GM21528 (cell line): Measurements from ENCODE around the gene STX18.
"Not testable (repeated sequence)": the region's sequence is repeated elsewhere in the genome, so short reads cannot be mapped to it uniquely, and the experiment has no call there.

Source experiments
- ATAC-seq: cut with Tn5 transposase; IDR thresholded peaks from one replicate; pipeline ENCODE4 v1.9.1; 2021; ENCODE audit warnings: mild to moderate bottlenecking, moderate library complexity; ENCODE audit not compliant: unreplicated experiment, low FRiP score

Gene STX18

DNA sequence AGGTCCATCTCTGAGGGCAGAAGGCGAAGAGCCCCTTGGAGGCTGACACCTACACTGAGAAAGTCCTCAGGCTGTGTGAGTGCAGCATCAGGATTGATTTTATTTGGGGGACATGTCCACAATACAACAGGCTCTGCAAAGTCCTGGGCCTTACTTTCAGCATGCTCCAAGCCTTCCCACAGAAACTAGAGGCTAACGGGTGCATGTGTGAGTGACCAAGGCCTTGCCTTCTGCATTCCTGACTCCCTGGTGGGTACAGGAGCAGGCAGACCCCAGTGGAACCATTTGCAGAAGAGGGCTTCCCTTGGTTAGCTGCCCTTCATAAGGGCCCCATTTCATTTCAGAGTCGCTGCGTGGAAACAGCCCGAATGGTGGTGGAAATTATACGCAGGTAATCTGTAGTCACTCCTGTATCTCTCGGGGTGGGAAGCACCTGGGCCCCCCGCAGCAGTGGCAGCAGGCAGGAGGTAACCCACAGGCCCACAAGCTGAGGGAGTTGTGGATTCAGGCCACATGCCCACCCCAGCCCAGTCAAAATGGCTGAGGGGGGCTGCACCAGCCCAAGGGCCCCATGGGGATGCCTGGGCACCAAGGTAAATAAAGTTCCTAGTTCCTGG lies 117.2 kb downstream of the STX18 start:
- ATAC-seq = no peak

DNA sequence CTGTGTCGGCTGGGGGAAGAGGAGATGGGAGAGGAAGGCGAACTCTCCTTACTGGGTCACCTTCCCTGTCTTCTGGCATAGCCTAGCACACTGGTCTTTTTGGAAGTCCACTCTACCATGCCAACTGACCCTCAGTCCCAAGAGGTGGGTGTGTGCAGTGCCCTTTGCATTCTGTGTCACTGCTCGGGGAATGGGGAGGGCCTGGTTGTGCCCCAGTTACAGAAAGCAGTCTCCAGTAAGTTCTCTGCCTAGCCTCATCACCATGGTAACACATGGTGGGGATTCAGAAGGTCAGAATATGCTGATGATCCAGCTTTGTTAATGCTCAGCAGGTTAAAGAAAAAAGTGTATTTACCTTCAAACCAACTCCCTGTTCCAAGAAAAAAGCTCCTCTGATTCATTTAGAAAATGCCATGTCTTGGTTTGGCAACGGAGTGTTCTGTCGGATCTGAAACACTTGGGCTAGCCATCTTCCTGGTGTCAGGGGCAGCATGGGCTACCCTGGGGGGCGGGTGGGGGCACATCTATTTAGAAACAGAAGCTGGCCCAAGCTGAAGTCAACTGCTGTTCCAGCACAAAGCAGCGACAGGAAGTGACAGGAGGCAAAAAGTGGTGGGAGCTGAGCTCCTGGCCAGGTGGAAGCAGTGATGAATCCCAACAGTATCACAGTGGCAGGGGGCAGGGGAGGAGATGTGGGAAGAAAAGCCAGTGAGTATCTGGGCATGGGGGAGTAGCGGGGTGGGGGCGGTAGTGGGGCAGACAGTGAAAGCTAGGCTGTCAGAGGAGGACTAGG lies 117.9 kb downstream of the STX18 start:
- no peak for ATAC-seq

DNA sequence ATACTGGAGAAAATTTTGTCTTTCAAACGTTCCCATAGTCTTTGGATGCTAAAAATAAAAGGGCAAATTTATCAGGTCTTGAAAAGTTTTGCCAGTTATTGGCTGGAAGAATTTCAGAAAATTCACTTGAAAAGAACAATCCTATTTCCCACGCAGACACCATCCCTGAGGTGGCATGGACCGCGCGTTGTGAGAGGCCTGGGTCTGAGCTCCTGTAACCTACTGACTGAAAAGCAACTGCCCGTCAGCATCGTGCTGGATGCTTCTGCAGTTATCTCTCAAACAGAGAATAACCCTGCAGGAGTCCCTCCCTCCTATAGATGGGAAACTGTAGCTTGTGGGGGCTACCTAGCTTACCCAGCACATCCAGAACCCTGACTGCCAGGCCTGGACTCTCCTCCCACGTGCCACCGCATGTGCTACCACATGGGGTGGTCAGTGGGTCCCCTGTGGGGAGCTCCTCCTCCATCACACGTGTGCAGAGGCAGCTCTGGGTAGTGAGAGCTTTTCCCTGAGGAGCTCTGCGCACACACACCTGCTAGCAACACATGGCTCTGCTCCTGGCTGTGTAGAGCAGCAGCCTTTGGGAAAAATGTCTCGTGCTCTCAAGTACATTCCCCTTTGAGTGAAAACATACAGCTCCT lies 118.9 kb downstream of the STX18 start:
- ATAC-seq = no peak

GRCh38 chr4:4422117-4422516 lies 119.7 kb downstream of the STX18 start:
- ATAC-seq = not testable (repeated sequence)

GRCh38 chr4:4421356-4421755 lies 120.5 kb downstream of the STX18 start:
- ATAC-seq = no peak

DNA sequence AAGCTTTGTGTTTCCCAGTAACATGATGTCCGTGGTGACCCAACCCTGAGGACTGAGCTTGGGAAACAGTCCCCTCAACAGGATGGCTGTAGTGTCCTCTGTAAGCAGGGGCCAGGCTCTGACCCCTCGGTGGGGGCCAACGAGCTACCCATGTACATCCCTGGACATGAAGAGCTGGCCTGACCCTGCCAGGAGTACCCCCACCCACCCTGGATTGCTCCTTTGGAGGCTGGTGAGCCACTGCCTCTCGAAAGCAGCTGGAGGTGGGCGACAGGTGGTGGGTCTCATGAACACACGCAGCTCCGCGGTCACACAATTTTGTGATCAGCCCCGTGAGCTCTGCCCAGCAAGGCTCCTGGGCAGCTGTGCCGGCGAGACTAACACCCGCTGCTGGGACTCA lies 121.4 kb downstream of the STX18 start:
- no peak for ATAC-seq

- no peak for ATAC-seq
Observed at GRCh38 chr4:4419896-4420295, 122.0 kb downstream of the STX18 start.

DNA sequence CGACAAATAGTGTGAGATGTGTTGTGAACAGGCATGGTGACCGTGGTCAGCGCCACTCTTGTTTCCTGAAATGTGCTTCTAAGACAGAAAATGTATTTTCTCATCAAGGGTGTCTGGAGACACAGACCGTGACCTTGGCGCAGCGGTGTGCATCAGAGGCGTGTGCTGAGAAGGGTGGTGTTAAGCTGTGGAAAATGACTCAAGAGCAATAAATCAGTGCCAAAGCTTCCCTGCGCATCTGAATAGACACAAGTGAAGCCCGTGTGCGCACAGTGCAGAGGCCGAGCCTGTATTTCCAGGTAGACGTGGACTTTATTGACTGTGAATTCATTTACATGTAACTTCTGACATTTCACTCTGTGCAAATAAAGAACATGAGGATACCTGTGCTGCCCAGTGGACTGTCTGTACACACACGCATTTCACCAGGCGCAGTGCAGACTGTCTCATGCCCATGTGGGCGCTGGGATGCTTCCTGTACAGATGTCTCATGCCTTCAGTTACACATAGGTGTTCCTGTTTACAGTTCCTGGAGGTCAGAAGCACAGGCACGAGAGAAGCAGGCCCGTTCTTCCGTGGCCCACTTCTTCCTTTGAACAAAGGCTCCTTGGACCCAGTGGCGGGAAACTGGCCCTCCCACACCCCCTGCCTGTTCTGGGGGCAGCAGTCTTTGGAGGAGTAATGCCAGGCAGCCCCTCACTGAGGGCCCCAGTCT lies 123.0 kb downstream of the STX18 start:
- no peak for ATAC-seq

DNA sequence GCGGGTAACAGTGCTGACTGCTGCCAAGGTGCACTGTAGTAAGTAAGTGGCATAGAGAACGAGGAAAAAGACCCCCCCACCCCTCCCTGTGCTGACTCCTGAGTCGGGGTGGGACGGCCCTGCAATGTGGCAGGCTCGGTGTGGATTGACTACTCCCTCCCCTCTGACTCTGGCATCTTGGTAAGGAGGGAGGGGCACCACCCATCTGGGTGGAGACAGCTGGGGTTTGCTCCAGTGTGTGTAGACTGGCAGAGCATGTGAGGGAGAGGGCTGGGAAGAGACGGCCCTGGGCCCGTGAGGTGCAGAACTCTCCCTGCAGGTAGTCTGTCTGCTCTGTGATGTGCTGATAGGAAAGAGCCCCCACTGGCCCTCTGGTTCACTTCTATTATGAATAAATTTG lies 124.0 kb downstream of the STX18 start:
- no peak for ATAC-seq

DNA sequence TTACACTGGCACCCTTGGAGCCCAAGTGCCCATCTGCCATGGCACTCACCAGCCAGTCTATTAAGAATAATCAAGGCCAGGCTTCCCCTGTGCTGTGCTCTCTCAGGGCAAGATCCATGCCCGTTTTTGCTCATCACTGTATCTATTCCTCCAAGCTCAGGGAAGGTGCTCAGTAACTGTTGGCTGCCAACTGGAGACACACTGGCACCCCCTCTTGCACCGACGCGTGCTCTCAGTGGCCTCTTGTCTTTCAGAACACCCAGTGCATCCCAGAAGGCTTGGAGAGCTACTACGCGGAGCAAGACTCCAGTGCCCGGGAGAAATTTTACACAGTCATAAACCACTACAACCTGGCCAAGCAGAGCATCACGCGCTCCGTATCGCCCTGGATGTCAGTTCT lies 124.9 kb downstream of the STX18 start:
- no peak for ATAC-seq

- ATAC-seq = no peak
Observed at GRCh38 chr4:4415806-4416805, 125.7 kb downstream of the STX18 start.

DNA sequence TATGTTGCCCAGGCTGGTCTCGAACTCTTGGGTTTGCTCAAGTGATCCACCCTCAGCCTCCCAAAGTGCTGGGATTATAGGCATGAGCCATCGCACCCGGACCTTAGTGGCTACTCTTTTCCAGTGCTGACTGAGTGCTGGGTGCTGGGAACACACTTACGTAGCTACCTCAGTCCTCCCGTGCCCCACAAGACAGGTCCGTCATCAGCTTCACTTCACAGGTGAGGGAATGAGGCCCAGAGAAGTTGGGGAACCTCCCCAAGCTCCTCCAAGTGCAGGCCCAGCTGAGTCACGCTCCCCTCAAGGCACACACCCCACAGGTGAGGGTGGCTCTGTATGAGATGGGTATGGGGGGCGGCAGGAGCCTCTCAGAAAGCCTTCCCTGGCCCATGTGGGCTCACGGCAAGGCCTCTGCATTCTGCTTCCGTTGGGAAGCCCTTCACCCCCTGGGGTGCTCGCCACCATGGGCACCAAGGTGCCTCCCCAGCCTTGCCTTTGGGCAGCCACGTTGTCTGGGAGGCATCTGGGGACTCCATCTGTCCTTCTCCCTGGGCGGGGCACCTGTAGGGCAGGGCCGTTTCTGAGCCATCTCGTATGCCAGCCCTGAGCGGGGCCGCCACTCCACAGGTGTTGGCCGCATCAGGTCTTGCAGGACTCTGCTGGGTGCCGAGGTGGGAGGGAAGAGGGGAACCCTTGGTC lies 126.6 kb downstream of the STX18 start:
- ATAC-seq = no peak

GRCh38 chr4:4413806-4414205 lies 128.0 kb downstream of the STX18 start:
- no peak for ATAC-seq

- no peak for ATAC-seq
Observed at GRCh38 chr4:4413373-4413725, 128.5 kb downstream of the STX18 start.

DNA sequence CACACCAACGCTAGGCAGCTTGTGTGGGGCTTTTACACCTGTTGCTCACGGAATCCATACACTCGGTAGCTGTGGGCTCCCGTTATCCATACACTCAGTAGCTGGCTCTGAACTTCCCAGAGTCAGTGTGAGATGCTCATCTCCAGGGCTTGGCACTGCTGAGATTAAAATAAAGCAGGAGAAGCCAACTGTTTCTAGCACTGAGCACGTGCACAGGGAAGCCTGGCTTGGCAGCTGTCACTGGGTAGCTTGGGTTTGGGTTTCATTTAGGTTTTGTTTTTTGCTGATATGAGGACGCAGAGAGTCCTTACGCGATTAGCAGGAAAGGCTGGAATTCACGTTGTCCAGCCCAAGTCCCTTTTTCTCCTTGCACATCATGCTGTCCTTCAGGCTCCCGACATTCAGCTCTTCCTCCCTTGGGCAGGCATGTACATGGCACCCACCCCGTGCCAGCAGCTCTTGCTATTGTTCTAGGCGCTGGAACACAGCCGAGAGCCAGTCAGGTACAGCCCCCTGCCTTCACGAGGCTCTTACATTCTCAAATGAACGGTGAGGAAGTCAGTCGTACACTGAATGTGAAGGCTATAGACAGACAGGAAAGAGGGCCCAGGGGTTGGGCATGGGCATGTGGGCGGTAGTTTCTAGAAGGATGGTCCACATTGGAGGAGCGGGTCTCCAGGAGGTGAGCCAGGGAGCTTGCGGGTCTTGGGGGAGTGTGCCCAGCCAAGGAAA lies 129.0 kb downstream of the STX18 start:
- no peak for ATAC-seq

GRCh38 chr4:4411906-4412305 lies 129.9 kb downstream of the STX18 start:
- no peak for ATAC-seq

DNA sequence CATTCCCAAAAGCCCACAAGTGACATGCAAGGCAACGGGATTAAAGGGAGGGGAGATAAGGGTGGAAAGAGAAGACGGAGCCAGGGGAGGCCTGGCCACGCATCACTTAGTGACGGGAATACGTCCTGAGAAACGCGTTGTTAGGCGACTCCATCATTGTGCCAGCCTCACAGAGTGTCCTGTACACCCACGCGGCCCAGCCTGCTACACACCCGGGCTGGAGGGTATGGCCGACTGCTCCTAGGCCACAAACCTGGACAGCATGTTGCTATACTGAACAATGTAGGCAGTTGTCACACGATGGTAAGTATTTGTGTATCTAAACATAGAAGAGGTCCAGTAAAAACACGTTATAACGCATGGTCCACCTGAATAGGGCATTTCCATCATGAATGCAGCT lies 131.6 kb downstream of the STX18 start:
- no peak for ATAC-seq

- ATAC-seq = no peak
Observed at GRCh38 chr4:4409416-4410115, 132.3 kb downstream of the STX18 start.
